Right lobe of liver (tissue), 6 donors: ENCODE measurements around the gene PTCH1. TPM values are rescaled to one million over a fixed set of nuclear protein-coding genes. Genes with fewer than 3 reads are reported as not detected.

Source experiments
- ATAC-seq, 4 donors: fragments of 200-7000 bp; cut with Tn5 transposase; one replicate each; pipeline ENCODE4 v1.9.1; 2020; ENCODE audit warnings: mild to moderate bottlenecking in 4 of 4, moderate library complexity in 4 of 4
- DNase-seq, 3 donors: peaks; one replicate each; pipeline ENCODE4 v3.0.0-alpha.2; 2020
- H3K27ac ChIP-seq, 3 donors: fragments of 200-600 bp; one replicate each; pipeline ENCODE4 v1.8.0; 2022
- H3K27me3 ChIP-seq, 2 donors: fragments of 200-600 bp; one replicate each; pipeline ENCODE4 v1.8.0; 2022
- H3K36me3 ChIP-seq, 4 donors: fragments of 200-600 bp; sonication (generic) in 1 of 4; one replicate each; pipeline versions ENCODE4 v1.5.1 to v1.8.0; 2017 to 2022; ENCODE audit warnings: control low read depth in 1 of 4
- H3K4me1 ChIP-seq, 4 donors: fragments of 200-600 bp; sonication (generic) in 1 of 4; one replicate each; pipeline versions ENCODE4 v1.5.1 to v1.8.0; 2017 to 2022; ENCODE audit warnings: control low read depth in 1 of 4
- H3K4me3 ChIP-seq, 3 donors: fragments of 200-600 bp; one replicate each; pipeline ENCODE4 v1.8.0; 2022
- H3K9me3 ChIP-seq, 4 donors: fragments of 200-600 bp; sonication (generic) in 1 of 4; one replicate each; pipeline versions ENCODE4 v1.5.1 to v1.8.0; 2017 to 2022; ENCODE audit warnings: control low read depth in 1 of 4
- POLR2A ChIP-seq: fragments of 450-650 bp; IDR thresholded peaks from one replicate; pipeline ENCODE4 v1.6.1; 2017; ENCODE audit warnings: antibody characterized with exemption, mild to moderate bottlenecking
- WGBS: methylation state at CpG from one replicate; pipeline ENCODE4 v1.1.6; 2018; ENCODE audit warnings: low coverage, low lambda C conversion rate; ENCODE audit not compliant: insufficient coverage; ENCODE audit errors: missing lambda C conversion rate; 5-methylcytosine and 5-hydroxymethylcytosine counted together
- intact Hi-C, 2 donors: fragments of 100-400 bp; cut with DNase I; formaldehyde crosslinking; loops; one replicate each; pipeline versions ENCODE4 v1.11.2 to v1.14.1; 2022
- small RNA-seq, 2 experiments: library from RNA; depleted of rRNA; stranded (forward); fragments of <200 nt; gene quantifications; one replicate each; pipeline ENCODE3, GENCODE V24; 2016
- total RNA-seq, 6 experiments: library from RNA; depleted of rRNA in 2 of 6; stranded (reverse); fragments of >200 nt in 2 of 6; fragmentation: NEBNext Ultra II Directional in 3 of 6; extraction: Animal tissue kit (Norgen Biotek cat#: 25700) in 3 of 6; gene quantifications; one replicate each; pipeline versions ENCODE4 v1.1.0 to v1.2.4, GENCODE V29; 2016 to 2023
- TF ChIP-seq, protein P1 (sequence below), 4 donors: fragments of 200-600 bp in 3 of 4; fragments of 450-650 bp in 1 of 4; IDR thresholded peaks; one replicate each; pipeline versions ENCODE4 v1.5.1 to v1.8.0; 2016 to 2022; ENCODE audit warnings: antibody characterized with exemption in 4 of 4, mild to moderate bottlenecking in 2 of 4
- donor health status: DM: no; HTN: yes; CAD: no.
- donor health status: DM: no; HTN: no; CAD: no.
- donor health status: DM: no; HTN: no; CAD: no.
- donor health status: DM: no; HTN: yes; CAD: no.
- donor health status: DM: no; HTN: yes; CAD: no.

PTCH1 gene
- total RNA-seq, 6 experiments from 2014 or later, result 2.0 to 8.3 (median 5.2) TPM

DNA sequence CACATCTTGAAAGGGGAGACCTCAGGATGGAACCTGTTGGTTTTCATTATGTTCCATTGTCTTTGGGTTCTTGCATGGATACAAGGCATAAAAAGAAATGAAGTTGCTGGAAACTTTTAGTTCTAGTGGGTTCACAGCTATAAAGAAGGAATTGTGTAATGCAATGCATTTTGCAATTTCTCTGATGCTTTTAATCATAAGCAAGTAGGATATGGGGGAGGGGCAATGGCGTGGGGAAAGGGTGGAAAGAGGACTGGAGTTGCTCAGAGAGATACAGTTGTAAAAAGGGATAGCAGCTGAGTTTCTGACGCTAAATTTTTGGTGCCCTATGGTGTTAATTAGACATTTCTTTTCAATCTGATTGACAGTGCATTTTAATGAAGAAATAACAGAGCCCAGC, 110.7 kb downstream of the PTCH1 start:
- Histone ChIP-seq H3K36me3 (no peaks in the 10 kb centered on the region), H3K9me3 (no peaks in the 10 kb centered on the region), H3K4me3 (no peak overlapping the region), H3K4me1 (no peaks in the 10 kb centered on the region), H3K27ac (no peak overlapping the region), H3K27me3 (no peaks in the 10 kb centered on the region)
- DNase-seq (no peak), ATAC-seq (no peak)
- 47% methylated on average over 2 of the region's 2 CpGs for WGBS
- intact Hi-C loops, result no loop called here
- TF ChIP-seq, protein P1, sequence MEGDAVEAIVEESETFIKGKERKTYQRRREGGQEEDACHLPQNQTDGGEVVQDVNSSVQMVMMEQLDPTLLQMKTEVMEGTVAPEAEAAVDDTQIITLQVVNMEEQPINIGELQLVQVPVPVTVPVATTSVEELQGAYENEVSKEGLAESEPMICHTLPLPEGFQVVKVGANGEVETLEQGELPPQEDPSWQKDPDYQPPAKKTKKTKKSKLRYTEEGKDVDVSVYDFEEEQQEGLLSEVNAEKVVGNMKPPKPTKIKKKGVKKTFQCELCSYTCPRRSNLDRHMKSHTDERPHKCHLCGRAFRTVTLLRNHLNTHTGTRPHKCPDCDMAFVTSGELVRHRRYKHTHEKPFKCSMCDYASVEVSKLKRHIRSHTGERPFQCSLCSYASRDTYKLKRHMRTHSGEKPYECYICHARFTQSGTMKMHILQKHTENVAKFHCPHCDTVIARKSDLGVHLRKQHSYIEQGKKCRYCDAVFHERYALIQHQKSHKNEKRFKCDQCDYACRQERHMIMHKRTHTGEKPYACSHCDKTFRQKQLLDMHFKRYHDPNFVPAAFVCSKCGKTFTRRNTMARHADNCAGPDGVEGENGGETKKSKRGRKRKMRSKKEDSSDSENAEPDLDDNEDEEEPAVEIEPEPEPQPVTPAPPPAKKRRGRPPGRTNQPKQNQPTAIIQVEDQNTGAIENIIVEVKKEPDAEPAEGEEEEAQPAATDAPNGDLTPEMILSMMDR (IDR thresholded peaks at IDR 0.05), result no peak
- no peak for TF ChIP-seq POLR2A

DNA sequence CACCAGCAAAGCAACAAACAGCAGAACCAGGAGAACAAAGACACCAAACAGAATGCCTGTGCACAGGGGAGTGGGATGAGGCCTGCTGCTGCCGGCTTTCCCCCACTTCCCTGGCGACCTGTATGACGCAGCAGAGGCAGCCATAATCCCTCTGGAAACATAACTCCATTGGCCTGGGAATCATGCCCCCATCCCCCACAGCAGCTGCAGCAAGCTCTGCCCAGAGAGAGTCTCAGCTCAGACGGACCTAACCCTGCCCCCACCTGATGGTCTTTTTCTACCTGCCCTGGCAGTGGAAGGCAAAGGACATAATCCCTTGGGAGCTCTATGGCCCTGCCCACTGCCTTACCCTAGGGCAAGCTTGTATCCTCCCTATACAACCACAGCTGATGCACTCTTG, 117.5 kb downstream of the PTCH1 start:
- Histone ChIP-seq H3K4me3 (no peak overlapping the region), H3K9me3 (no peaks in the 10 kb centered on the region), H3K4me1 (no peaks in the 10 kb centered on the region), H3K36me3 (no peaks in the 10 kb centered on the region), H3K27me3 (no peaks in the 10 kb centered on the region), H3K27ac (no peak overlapping the region)
- DNase-seq (no peak), ATAC-seq (no peak)
- intact Hi-C loops, result no loop called here
- no peak for TF ChIP-seq POLR2A
- 70% methylated on average over 4 of the region's 4 CpGs for WGBS

Small RNAs within 50 kb of the gene (small RNA-seq; reads per million reads assigned to genes)
- 0 reads per million in 2 experiments for gene MT1P1

Other genes with a start within 250 kb of the PTCH1 start
- 10 to 100 TPM in 4 of 6 experiments, 1 to 10 TPM in 2; 8.1 to 27.9 (median 13.2) TPM for gene FANCC, start 199.3 kb downstream of the PTCH1 start, total RNA-seq